GM21786 (cell line): ENCODE results near the gene PSAPL1.

Experiments
- ATAC-seq: cut with Tn5 transposase; IDR thresholded peaks from one replicate; pipeline ENCODE4 v1.9.1; 2021; ENCODE audit not compliant: unreplicated experiment

Gene PSAPL1

DNA sequence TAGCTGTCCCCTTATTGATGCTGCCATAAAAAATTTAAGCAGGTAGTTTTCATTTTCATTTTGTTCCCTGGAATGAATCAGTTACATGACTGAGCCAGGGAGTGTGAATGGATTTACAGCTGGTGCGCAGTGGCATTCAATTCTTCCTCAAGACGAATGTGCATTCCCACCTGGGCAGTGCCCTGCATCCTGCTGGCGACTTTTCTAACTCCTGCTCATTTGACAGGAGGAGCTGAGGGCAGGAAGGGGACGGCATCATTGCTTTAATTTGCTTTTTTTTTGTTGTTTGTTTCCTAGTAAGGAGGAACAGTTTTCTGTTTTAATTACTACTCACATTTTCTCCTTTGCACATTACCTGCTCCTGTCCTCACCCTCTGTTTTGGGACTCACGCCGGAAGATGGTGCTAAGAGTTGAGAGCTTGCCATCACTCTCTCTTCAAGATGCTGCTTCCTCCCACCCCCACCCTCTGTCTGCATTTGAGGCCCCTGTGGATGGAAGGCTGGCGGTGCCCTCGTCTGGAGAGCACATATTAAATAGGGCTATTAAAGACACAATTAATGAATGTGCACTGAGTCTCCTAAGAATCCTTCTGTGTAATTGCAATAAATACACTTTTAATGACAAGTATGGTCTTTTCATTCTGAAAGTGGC lies 35.8 kb downstream of the PSAPL1 start:
- no peak for ATAC-seq

GRCh38 chr4:7398104-7398423 lies 36.7 kb downstream of the PSAPL1 start:
- ATAC-seq = no peak

GRCh38 chr4:7397206-7398103 lies 37.3 kb downstream of the PSAPL1 start:
- ATAC-seq = no peak

DNA sequence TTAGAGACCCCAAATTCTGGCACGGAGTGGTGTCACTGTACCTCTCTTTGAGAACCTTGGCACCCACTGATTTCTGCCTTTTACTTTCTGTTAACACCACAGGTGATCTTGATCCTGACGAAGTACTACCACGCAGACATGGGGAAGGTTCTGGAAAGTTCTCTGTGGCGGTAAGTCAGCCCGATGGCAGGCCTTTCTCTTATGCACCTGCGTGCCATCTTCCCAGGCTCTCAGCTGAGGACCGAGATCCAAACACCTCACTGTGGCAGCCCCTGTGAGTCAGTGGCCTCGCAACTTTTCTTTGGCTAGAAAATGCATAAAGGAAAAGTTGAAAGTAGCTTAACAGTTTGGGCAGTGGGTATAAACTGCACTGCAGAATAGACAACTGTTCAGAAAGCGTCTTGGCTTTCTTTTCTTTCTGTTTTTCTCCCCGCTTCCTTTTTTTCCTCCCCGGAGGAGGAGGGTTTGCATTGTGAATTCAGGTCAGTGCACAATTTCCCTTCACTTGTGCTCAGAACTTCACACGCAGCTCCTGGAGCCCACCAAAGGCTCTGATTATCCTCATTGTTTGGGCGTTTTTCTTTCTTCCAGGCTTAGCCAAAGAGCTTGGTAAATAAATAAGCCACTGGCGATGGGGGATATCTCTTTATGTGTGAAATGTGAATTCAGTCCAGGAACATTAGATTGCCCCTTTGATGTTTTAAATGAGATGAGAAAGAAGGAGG lies 38.4 kb downstream of the PSAPL1 start:
- ATAC-seq = no peak

GRCh38 chr4:7395645-7396044 lies 39.1 kb downstream of the PSAPL1 start:
- no peak for ATAC-seq

- no peak for ATAC-seq
Measured at GRCh38 chr4:7394681-7395451, 39.9 kb downstream of the PSAPL1 start.

DNA sequence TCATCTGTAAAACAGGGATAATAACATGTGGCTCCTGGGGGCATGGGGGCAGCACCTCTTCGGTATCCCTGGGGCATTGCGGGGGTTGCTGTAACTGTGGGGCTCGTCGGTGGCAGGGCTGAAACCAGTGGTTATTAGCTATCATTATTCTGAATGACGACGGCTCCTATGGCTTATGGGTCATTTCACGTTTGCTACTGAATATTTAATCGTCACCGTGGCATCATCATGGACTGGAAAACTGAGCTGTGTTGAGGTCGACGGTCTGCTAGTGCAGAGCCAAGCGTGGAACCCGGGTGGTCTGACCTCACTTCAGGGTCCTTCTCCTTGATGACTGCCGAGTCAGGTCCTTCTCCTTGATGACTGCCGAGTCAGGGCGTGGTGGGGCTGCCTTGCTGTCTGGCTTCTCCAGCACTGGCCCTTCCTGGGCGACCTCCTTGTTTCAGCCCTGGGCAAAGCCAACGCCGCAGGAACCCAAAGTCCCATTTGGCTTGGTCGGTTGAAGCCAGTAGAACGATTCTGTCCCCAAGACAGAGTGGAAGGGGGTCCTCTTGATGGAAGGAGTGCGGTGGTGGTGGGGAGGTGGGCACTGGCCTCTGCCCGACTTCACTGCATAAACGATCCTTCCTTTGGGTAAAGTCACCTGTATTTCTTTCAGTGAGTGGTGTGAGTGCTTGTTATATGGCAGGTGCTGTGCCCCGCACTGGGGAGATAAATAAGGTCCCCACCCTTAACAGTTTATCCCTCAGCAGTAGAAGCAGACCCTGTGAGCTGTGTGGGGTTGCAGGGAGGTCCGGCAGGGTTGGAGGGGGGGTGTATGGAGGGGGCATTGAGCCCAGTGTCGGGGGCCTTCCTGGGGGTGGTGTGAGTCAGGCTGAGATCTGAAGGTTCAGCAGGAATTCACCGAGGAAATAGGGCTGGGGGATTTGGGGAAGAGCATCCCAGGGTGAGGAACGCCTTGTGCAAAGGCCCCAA lies 40.8 kb downstream of the PSAPL1 start:
- no peak for ATAC-seq

DNA sequence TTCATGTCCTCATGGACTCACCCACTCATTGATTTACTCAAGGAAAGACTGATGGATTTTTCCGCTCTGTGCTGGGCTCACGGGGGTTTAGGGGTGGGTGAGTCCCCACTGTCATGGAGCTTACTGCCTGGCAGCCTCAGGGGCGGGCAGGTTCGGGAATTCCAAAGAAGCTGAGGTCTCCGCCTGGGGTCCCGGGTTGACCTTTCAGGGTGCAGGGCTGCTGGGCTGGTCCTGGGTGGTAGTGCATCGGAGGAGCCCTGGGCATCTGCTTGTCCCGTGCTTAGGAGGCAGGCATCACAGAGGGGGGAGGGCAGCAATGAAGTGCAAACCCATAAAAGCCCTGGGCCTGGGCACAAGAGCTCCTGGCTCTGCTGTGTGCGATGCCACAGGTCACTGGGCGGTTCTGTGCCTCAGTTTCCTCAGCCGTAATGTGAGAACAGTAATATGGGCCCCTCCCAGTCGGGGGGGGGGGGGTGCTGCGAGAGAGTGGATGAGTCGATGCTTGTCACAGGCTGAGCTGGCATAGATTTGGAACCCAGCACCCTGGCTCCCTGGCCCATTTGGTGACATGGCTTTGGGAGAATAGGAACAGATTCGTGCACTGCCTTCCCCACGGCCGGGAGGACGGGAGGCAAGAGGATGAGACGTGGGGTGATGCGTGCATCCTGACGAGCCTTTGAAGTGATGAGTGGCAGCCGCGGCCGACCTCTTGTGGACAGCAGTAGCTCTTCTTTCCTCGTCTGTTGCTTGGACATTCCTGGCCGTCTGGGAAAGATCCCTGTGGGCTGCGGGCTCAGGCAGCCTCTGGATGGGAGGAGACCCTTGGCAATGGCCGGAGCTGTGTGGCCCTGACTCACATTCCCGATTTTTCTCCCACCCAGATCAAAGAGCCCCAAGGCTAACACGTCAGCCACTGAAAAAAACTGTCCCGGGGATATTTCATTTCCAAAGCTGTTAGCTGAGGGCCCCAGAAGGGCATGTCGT lies 42.0 kb downstream of the PSAPL1 start:
- ATAC-seq = no peak

DNA sequence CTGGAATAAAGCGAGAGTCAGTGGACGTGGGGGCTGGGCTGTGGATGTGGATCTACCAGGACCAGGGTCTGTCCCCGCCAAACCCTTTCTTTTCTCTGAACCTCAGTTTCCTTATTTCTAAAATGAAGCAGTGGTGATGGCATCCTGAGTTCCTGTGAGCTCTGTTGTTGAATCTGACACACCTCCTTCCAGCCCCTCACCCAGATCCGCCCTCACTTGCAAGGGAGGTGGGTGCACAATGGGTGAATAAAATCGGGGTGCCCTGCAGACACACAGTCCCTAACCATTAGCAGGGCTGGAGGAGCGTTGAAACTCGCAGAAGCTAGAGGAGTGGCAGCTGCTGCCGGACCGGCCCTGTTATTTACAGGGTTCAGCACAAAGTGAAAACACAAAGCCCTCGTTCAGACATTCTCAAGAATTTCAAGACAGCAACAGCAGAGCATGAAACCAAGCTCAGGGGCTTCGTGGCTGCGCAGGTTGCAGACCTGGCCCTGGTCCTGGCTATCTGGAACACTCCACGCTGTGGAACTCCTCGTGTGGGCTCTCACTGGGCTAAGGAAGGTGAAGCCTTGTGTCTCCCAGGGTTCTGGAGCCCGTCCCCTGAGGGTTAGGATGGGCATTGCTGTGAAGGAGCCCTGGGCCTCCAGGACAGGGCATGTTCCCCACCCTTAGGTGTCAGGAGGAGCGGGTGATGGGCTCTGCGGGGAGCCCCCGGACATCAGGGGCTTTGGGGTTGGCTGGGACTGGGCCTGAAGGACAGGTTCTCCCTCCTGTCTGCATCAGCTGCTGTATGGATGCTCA lies 42.9 kb downstream of the PSAPL1 start:
- ATAC-seq = no peak

GRCh38 chr4:7390906-7391636 lies 43.7 kb downstream of the PSAPL1 start:
- no peak for ATAC-seq

DNA sequence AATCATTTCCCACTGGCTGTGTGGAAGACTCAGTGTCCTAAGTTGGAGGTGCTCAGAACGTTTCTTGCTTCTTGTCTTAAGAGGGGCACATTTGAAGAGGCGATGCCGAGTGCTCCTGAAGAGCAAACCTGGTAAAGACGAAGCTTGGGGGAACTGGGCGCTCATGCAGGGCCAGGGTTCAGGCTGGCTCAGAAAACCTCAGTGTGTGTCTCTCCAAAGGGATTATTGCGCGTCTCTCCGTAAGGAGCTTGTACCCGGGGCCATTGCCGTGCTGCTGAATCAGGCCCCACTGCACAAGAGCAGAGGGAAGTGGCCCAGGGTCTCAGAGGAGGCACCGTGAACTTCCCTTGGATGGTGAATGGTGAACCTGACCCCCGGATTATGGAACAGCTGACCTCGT lies 44.4 kb downstream of the PSAPL1 start:
- no peak for ATAC-seq

DNA sequence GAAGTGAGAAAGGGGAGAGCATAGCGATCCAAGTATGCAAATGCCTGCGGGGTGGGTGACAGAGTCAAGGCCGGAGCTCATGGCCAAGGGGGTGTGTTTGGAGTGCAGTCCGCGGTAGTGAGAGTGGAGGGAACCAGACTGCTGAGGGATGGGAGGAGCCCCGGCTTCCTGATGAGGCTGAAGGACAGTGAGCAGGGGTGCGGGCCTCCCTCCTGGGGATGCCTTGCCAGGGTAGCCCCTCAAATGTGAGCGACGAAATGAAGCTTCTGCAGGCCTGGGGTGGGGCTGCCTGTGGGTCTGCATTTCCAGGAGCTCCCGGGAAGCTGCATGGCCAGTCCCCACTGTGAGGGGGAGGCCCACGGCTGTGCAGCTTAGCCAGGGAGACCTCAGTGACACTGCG lies 45.0 kb downstream of the PSAPL1 start:
- ATAC-seq = no peak

- no peak for ATAC-seq
Measured at GRCh38 chr4:7389101-7389701, 45.5 kb downstream of the PSAPL1 start.

- ATAC-seq = no peak
Measured at GRCh38 chr4:7388627-7389026, 46.1 kb downstream of the PSAPL1 start.

DNA sequence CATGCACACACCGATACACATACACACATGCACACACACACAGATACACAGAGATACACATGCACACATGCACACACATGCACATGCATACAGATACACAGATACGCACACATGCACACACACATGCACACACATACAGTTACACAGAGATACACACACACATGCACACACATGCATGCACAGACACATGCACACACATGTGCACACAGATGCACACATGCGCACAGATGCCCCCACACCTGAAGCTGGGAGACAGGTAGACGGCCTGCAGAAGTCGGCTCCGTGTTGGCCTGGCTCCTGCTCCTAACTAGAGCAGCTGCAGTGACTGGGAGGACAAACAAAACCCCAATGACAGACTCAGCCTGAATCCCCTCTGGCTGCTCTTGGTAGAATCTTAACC lies 46.8 kb downstream of the PSAPL1 start:
- ATAC-seq = no peak

- no peak for ATAC-seq
Measured at GRCh38 chr4:7384929-7385890, 49.5 kb downstream of the PSAPL1 start.
